Raji (cell line): ENCODE data around the gene SCRT2.

Experiments
- POLR2A ChIP-seq: IDR thresholded peaks from 2 replicates; pipeline ENCODE4 v1.6.1; 2011; ENCODE audit warnings: low read depth, low read length, control low read depth; ENCODE audit not compliant: insufficient read depth

Gene SCRT2

GRCh38 chr20:707451-708110 is 32.0 kb upstream of the SCRT2 start:
- TF ChIP-seq POLR2A = no peak

GRCh38 chr20:706366-706885 is 30.8 kb upstream of the SCRT2 start:
- TF ChIP-seq POLR2A = no peak

- no peak for TF ChIP-seq POLR2A
These were observed 29.1 kb upstream of the SCRT2 start for GRCh38 chr20:704726-705125.

GRCh38 chr20:703426-703825 is 27.8 kb upstream of the SCRT2 start:
- TF ChIP-seq POLR2A = no peak

- no peak for TF ChIP-seq POLR2A
These were observed 27.4 kb upstream of the SCRT2 start for GRCh38 chr20:703006-703405.

GRCh38 chr20:701401-702129 is 26.0 kb upstream of the SCRT2 start:
- TF ChIP-seq POLR2A = no peak

- no peak for TF ChIP-seq POLR2A
These were observed 24.3 kb upstream of the SCRT2 start for GRCh38 chr20:699811-700338.

- TF ChIP-seq POLR2A = no peak
These were observed 23.7 kb upstream of the SCRT2 start for GRCh38 chr20:699342-699741.

- TF ChIP-seq POLR2A = no peak
These were observed 22.7 kb upstream of the SCRT2 start for GRCh38 chr20:698276-698675.

- TF ChIP-seq POLR2A = no peak
These were observed 22.2 kb upstream of the SCRT2 start for GRCh38 chr20:697826-698225.

GRCh38 chr20:695165-695866 is 19.7 kb upstream of the SCRT2 start:
- TF ChIP-seq POLR2A = no peak

- no peak for TF ChIP-seq POLR2A
These were observed 18.9 kb upstream of the SCRT2 start for GRCh38 chr20:694496-694895.

GRCh38 chr20:692044-692443 is 16.4 kb upstream of the SCRT2 start:
- TF ChIP-seq POLR2A = no peak

GRCh38 chr20:689947-690346 is 14.3 kb upstream of the SCRT2 start:
- no peak for TF ChIP-seq POLR2A

- no peak for TF ChIP-seq POLR2A
These were observed 13.7 kb upstream of the SCRT2 start for GRCh38 chr20:689348-689747.

- no peak for TF ChIP-seq POLR2A
These were observed 13.2 kb upstream of the SCRT2 start for GRCh38 chr20:688809-689212.

- no peak for TF ChIP-seq POLR2A
These were observed 12.0 kb upstream of the SCRT2 start for GRCh38 chr20:687468-688203.
